Epithelial cell of proximal tubule (primary cell): ENCODE results near the gene SUZ12. TPM values are rescaled to one million over a fixed set of nuclear protein-coding genes. Genes with fewer than 3 reads are reported as not detected.
A peak's percentile ranks its signal among the peaks of the same experiment; 100 is the strongest.

Experiments used
- DNase-seq: peaks from one replicate; pipeline ENCODE4 v3.0.0-alpha.2; 2011; ENCODE audit warnings: low read depth
- H3K4me3 ChIP-seq: 2 replicates; pipeline ENCODE4 v1.5.1; 2011; ENCODE audit warnings: low read depth, mild to moderate bottlenecking, low read length
- total RNA-seq: library from RNA; depleted of rRNA; stranded (reverse); fragments of >200 nt; gene quantifications from 2 replicates; pipeline ENCODE4 v1.2.3, GENCODE V29; 2015
- TF ChIP-seq, protein P1 (sequence below): conservative IDR thresholded peaks from 2 replicates; pipeline ENCODE4 v1.5.1; 2012; ENCODE audit warnings: low read depth, mild to moderate bottlenecking, low read length

Gene SUZ12
- total RNA-seq, 1 donor from 2014 or later = 10.1 TPM

DNA sequence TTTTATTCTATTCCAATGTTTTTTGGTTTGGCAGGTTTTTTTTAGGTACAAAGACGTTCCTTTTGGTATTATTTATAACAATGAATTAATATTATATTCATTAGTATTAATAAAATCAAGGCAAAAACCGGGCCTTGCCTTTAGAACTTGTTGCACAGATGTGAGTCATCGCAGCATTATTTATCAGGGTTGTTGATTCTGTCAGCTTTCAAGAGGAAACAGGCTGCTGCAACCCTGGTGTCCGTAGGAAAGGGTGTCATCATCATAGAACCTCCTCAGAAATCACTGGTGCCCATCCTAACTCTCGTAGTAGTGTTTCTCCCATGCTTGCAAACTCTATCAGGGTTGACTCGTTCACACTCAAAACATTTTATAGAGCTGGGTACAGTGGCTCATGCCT is 60.2 kb downstream of the SUZ12 start:
- TF ChIP-seq, protein P1, sequence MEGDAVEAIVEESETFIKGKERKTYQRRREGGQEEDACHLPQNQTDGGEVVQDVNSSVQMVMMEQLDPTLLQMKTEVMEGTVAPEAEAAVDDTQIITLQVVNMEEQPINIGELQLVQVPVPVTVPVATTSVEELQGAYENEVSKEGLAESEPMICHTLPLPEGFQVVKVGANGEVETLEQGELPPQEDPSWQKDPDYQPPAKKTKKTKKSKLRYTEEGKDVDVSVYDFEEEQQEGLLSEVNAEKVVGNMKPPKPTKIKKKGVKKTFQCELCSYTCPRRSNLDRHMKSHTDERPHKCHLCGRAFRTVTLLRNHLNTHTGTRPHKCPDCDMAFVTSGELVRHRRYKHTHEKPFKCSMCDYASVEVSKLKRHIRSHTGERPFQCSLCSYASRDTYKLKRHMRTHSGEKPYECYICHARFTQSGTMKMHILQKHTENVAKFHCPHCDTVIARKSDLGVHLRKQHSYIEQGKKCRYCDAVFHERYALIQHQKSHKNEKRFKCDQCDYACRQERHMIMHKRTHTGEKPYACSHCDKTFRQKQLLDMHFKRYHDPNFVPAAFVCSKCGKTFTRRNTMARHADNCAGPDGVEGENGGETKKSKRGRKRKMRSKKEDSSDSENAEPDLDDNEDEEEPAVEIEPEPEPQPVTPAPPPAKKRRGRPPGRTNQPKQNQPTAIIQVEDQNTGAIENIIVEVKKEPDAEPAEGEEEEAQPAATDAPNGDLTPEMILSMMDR = no peak

GRCh38 chr17:32006957-32007462 is 70.2 kb downstream of the SUZ12 start, which contains the start of gene LRRC37B:
Gene LRRC37B, plus strand, starts transcription at chr17:32007383. Its CDS starts 14,010 bp downstream, at chr17:32021393.
- H3K4me3 ChIP-seq = peak within 1 kb of the TSS; percentile 78
- TF ChIP-seq, protein P1 = peak; percentile 77
- DNase-seq = no peak

More for the DNA sequence above, 60.2 kb downstream of the SUZ12 start:
- no peak overlapping the region for H3K4me3 ChIP-seq
- no peak for DNase-seq

DNA sequence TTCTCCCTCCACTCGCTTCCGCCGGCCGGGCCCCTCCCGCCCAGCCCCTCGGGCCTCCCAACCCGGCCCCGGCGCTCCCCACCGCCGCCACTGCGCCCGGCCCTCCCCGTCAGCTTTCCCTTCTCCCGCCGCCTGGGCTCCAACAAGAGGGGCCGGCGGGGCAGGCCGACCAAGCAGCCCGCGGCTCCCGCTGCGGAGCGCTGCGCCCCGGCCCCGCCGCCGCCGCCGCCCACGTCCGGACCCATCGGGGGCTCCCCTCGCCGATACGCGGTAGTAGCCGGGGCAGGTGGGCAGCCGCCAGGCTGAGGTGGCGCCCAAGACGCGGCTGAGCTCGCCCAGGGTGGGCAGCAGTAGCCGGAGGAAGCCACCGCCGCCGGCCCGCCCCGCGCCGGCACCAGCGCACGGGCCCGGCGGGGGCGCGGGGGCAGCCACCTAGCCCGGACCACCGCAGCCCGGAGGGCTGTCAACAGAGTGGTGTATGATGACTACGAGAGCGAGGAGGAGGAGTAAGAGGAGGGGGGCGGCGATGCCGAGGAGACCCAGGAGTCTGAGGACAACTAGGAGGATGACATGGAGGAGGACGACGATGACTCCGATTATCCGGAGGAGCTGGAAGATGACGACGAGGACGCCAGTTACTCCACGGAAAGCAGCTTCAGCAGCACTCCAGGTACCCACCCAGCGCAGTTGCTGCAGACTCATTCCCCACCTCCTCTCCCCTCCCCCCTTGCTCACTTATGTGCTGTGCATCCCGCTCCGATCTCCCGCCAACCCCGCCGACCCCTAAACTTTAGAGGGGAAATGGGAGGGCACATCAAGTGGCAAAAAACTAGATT is 70.9 kb downstream of the SUZ12 start:
- DNase-seq = no peak
- H3K4me3 ChIP-seq = peak overlapping the region; percentile 78
- TF ChIP-seq, protein P1 = no peak

DNA sequence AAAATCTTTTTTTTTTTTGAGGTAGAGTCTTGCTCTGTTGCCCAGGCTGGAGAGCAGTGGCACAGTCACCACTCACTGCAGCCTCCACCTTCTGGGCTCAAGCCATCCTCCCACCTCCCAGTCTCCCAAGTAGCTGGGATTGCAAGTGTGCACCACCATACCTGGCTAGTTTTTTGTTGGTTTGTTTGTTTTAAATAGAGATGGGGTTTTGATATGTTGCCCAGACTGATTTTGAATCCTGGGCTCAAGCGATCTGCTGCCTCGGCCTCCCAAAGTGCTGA is 72.4 kb downstream of the SUZ12 start:
- DNase-seq = no peak
- TF ChIP-seq, protein P1 = no peak
- H3K4me3 ChIP-seq = peak overlapping the region; percentile 78

DNA sequence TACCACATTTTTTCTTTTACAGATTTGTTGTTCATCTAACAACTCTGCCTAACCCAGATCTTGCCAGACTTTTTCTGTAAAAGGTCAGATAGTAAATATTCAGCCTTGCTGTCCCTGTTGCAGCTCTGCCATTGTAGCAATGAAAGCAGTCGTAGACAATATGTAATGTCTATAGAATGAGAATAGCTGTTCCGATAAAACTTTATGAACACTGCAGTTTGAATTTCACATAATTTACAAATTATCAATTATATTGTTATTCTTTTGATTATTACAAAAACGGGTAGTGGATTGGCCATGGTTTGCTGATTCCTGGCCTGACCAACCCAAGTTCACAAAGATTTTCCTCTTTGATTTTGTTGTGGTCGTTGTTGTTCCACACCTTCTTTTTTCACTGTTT is 73.3 kb downstream of the SUZ12 start:
- TF ChIP-seq, protein P1 = no peak
- DNase-seq = no peak
- H3K4me3 ChIP-seq = no peak overlapping the region

DNA sequence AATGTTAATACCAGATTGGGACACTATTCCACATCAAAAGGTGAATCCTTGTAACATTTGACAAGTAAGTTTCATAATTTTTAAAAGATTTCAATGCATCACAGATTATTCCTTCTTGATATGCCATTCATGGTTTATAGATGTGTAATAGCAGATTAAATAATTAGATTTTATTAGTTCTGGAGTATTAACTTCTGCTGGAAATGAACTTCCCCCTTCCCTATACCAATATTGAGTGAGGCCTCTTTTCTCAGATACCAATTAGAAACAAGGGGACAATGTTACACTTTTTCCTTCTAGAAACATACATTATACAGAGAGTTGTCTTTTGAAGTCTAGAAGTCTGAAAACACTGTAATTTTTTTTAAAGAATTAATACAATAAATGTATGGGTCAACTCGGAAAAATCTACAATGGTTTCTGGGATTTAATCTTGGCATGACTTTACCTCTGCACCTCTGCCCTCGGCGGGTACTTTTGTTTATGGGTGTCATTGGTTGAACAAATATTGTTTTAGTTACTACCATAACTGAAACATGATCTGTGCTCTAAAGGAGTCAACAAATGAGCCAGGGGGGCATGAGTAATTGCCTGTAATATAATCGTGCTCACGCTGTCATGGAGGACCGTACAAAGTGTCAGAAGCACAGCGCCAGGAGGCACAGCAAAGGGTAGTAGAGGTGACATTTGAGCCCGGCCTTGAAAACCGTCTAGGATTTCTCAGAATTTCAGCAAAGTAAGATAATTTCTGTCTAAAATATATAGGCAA is 78.6 kb downstream of the SUZ12 start:
- DNase-seq = no peak
- H3K4me3 ChIP-seq = no peak overlapping the region
- TF ChIP-seq, protein P1 = no peak
